ENCODE measurements around the gene ZC3H18. TPM values are rescaled to one million over a fixed set of nuclear protein-coding genes. Genes with fewer than 3 reads are reported as not detected.

Gene ZC3H18
- total RNA-seq, 1 donor from 2014 or later: 49.2 TPM

GRCh38 chr16:88633684-88634140 lies 63.5 kb downstream of the ZC3H18 start:
- peak; percentile 29 for TF ChIP-seq CTCF (IDR thresholded peaks at IDR 0.05)
- Histone ChIP-seq H3K27me3 (ENCODE audit: low read depth) (peaks cover 25% of the 10 kb centered on the region), H3K4me3 (peak overlapping the region; percentile 57), H3K27ac (peak overlapping the region; percentile 66), H3K36me3 (peaks cover 52% of the 10 kb centered on the region), H3K4me1 (peaks cover 22% of the 10 kb centered on the region), H3K9me3 (no peaks in the 10 kb centered on the region)
- intact Hi-C loops (cut with DNase I): no loop called here
- DNase-seq (peak; percentile 62), ATAC-seq (peak; percentile 45 to 58)

GRCh38 chr16:88634141-88634993 lies 64.2 kb downstream of the ZC3H18 start:
- H3K36me3 ChIP-seq: peaks cover 45% of the 10 kb centered on the region
- peak overlapping the region; percentile 57 for H3K4me3 ChIP-seq
- peaks cover 32% of the 10 kb centered on the region for H3K27me3 ChIP-seq (ENCODE audit: low read depth)

GRCh38 chr16:88634994-88635670 lies 64.9 kb downstream of the ZC3H18 start:
- peak overlapping the region; percentile 57 for H3K4me3 ChIP-seq
- H3K36me3 ChIP-seq: peaks cover 38% of the 10 kb centered on the region
- peak overlapping the region; percentile 66 for H3K27ac ChIP-seq
- H3K4me1 ChIP-seq: peaks cover 34% of the 10 kb centered on the region
- intact Hi-C loops (cut with DNase I): no loop called here
- no peak for TF ChIP-seq CTCF (IDR thresholded peaks at IDR 0.05)
- DNase-seq: no peak
- no peak for ATAC-seq
- H3K9me3 ChIP-seq: no peaks in the 10 kb centered on the region
- peaks cover 39% of the 10 kb centered on the region for H3K27me3 ChIP-seq (ENCODE audit: low read depth)

More at GRCh38 chr16:88634141-88634993, 64.2 kb downstream of the ZC3H18 start:
- Histone ChIP-seq H3K27ac (peak overlapping the region; percentile 66), H3K9me3 (no peaks in the 10 kb centered on the region), H3K4me1 (peaks cover 28% of the 10 kb centered on the region)
- no peak for TF ChIP-seq CTCF (IDR thresholded peaks at IDR 0.05)
- intact Hi-C loops (cut with DNase I): no loop called here
- DNase-seq: peak; percentile 82
- ATAC-seq: peak; percentile 69 to 71

GRCh38 chr16:88635671-88636319 lies 65.6 kb downstream of the ZC3H18 start:
- H3K4me3 ChIP-seq: no peak overlapping the region
- no peak for ATAC-seq
- no peaks in the 10 kb centered on the region for H3K9me3 ChIP-seq
- H3K27me3 ChIP-seq (ENCODE audit: low read depth): peaks cover 46% of the 10 kb centered on the region
- H3K36me3 ChIP-seq: peaks cover 31% of the 10 kb centered on the region
- no peak for DNase-seq
- TF ChIP-seq CTCF (IDR thresholded peaks at IDR 0.05): no peak
- H3K27ac ChIP-seq: no peak overlapping the region
- intact Hi-C loops (cut with DNase I): no loop called here
- H3K4me1 ChIP-seq: peaks cover 34% of the 10 kb centered on the region

GRCh38 chr16:88636488-88637265 lies 66.5 kb downstream of the ZC3H18 start:
- intact Hi-C loops (cut with DNase I): no loop called here
- H3K27me3 ChIP-seq (ENCODE audit: low read depth): peaks cover 48% of the 10 kb centered on the region
- no peak overlapping the region for H3K4me3 ChIP-seq
- peaks cover 22% of the 10 kb centered on the region for H3K36me3 ChIP-seq
- no peak for TF ChIP-seq CTCF (IDR thresholded peaks at IDR 0.05)
- no peak for ATAC-seq
- no peak overlapping the region for H3K27ac ChIP-seq
- no peaks in the 10 kb centered on the region for H3K9me3 ChIP-seq
- no peak for DNase-seq
- H3K4me1 ChIP-seq: peaks cover 34% of the 10 kb centered on the region

All from lower lobe of right lung (tissue), 2 donors.